Erythroblast (primary cell): Measurements from ENCODE around the gene TUG1.

Experiments
- GATA1 ChIP-seq: IDR thresholded peaks from 2 replicates; pipeline ENCODE4 v1.6.1; 2011; ENCODE audit warnings: low read depth, mild to moderate bottlenecking, control low read depth, low read length, moderate library complexity
- POLR2A ChIP-seq: IDR thresholded peaks from 2 replicates; pipeline ENCODE4 v1.6.1; 2011; ENCODE audit warnings: mild to moderate bottlenecking, low read length

DNA sequence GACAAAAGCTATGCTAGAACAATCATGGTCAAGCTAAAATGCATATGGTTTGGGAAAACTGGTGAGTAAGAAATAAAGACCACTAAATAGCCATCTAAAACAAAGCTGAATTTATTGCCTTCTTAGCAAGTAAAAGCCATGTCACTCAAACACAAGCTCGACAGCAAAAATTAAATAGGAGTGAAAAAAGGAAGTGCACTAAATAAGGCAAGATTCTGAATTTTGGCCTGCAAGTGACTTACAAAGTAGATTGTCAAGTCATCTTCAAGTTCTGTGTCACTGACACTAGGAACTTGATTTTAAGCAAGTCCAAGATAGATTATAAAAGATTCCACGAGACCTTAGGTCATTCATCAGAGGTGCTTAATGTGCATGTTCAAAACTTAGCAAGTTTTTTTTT lies 27.4 kb downstream of the TUG1 start:
- no peak for TF ChIP-seq POLR2A
- no peak for TF ChIP-seq GATA1
